ENCODE results near the gene TSPYL1. TPM values are rescaled to one million over a fixed set of nuclear protein-coding genes. Genes with fewer than 3 reads are reported as not detected.

Gene TSPYL1
- total RNA-seq, 4 donors from 2014 or later: 16.1 to 59.8 (median 47.9) TPM

- no peaks in the 10 kb centered on the region for H3K9me3 ChIP-seq
- in situ Hi-C loops (cut with MboI; ENCODE audit: low pct_ligation_motif_present in 1 of 4, low pct_unique_long_range_greater_than_20kb in 1 of 4, low sequenced_read_pairs in 3 of 4): no loop called here
- H3K4me1 ChIP-seq: peaks cover 18 to 30% (median 26%) of the 10 kb centered on the region in 4 donors
- no peak overlapping the region for H3K4me3 ChIP-seq
- no peak for TF ChIP-seq POLR2A (IDR thresholded peaks at IDR 0.05)
- TF ChIP-seq EP300 (IDR thresholded peaks at IDR 0.05; ENCODE audit: low read depth): no peak
- TF ChIP-seq CTCF (IDR thresholded peaks at IDR 0.05): no peak
- no peak for TF ChIP-seq POLR2AphosphoS5 (IDR thresholded peaks at IDR 0.05)
- intact Hi-C loops (cut with DNase I; ENCODE audit: low total_unique reads): no loop called here
- 95 to 98% methylated on average over 1 of the region's 1 CpG for WGBS, 2 donors (ENCODE audit: low coverage in 1 of 2)
- no peak for DNase-seq
- H3K27ac ChIP-seq: no peak overlapping the region
- H3K36me3 ChIP-seq: no peaks in the 10 kb centered on the region
- H3K27me3 ChIP-seq: no peaks in the 10 kb centered on the region
Measured at GRCh38 chr6:116256694-116257093, 23.0 kb downstream of the TSPYL1 start.

GRCh38 chr6:116255246-116255800 is 24.4 kb downstream of the TSPYL1 start:
- 35 to 39% methylated on average over 4 to 5 of the region's 5 CpGs for WGBS, 2 donors (ENCODE audit: low coverage in 1 of 2)
- TF ChIP-seq CTCF (IDR thresholded peaks at IDR 0.05): no peak
- no peak for TF ChIP-seq EP300 (IDR thresholded peaks at IDR 0.05; ENCODE audit: low read depth)
- no peak for TF ChIP-seq POLR2AphosphoS5 (IDR thresholded peaks at IDR 0.05)
- no peak for TF ChIP-seq POLR2A (IDR thresholded peaks at IDR 0.05)
- peak overlapping the region in 1 of 4 donors; percentile 93 for H3K27ac ChIP-seq
- DNase-seq: no peak
- H3K27me3 ChIP-seq: no peaks in the 10 kb centered on the region
- peaks cover 22 to 43% (median 40%) of the 10 kb centered on the region in 4 donors for H3K4me1 ChIP-seq
- in situ Hi-C loops (cut with MboI; ENCODE audit: low pct_ligation_motif_present in 1 of 4, low pct_unique_long_range_greater_than_20kb in 1 of 4, low sequenced_read_pairs in 3 of 4): no loop called here
- no peaks in the 10 kb centered on the region for H3K36me3 ChIP-seq
- intact Hi-C loops (cut with DNase I; ENCODE audit: low total_unique reads): no loop called here
- no peaks in the 10 kb centered on the region for H3K9me3 ChIP-seq
- no peak overlapping the region for H3K4me3 ChIP-seq

- Histone ChIP-seq H3K4me1 (peaks cover 23 to 51% (median 41%) of the 10 kb centered on the region in 4 donors), H3K27me3 (no peaks in the 10 kb centered on the region), H3K27ac (peak overlapping the region; percentile 86 to 93 (median 90)), H3K9me3 (no peaks in the 10 kb centered on the region), H3K4me3 (peak overlapping the region; percentile 74 to 98 (median 81)), H3K36me3 (no peaks in the 10 kb centered on the region)
- 9 to 16% methylated on average over 4 of the region's 4 CpGs for WGBS, 2 donors (ENCODE audit: low coverage in 1 of 2)
- no peak for DNase-seq
- in situ Hi-C loops (cut with MboI; ENCODE audit: low pct_ligation_motif_present in 1 of 4, low pct_unique_long_range_greater_than_20kb in 1 of 4, low sequenced_read_pairs in 3 of 4) (no loop called here), intact Hi-C loops (cut with DNase I; ENCODE audit: low total_unique reads) (no loop called here)
- no peak for TF ChIP-seq EP300 (IDR thresholded peaks at IDR 0.05; ENCODE audit: low read depth)
- TF ChIP-seq POLR2AphosphoS5 (IDR thresholded peaks at IDR 0.05): no peak
- no peak for TF ChIP-seq CTCF (IDR thresholded peaks at IDR 0.05)
- TF ChIP-seq POLR2A (IDR thresholded peaks at IDR 0.05): no peak
Measured at GRCh38 chr6:116254297-116255056, 25.3 kb downstream of the TSPYL1 start.

GRCh38 chr6:116253505-116254296 is 26.0 kb downstream of the TSPYL1 start, which contains the start of gene TSPYL4:
Gene TSPYL4, minus strand, starts transcription at chr6:116254075. Its CDS starts 67 bp downstream, at chr6:116254008.
- peak within 1 kb of the TSS; percentile 74 to 98 (median 81) for H3K4me3 ChIP-seq
- H3K4me1 ChIP-seq: peaks cover 23 to 51% (median 41%) of the 10 kb centered on the region in 4 donors
- no peaks in the 10 kb centered on the region for H3K9me3 ChIP-seq
- no peaks in the 10 kb centered on the region for H3K36me3 ChIP-seq
- in situ Hi-C loops (cut with MboI; ENCODE audit: low pct_ligation_motif_present in 1 of 4, low pct_unique_long_range_greater_than_20kb in 1 of 4, low sequenced_read_pairs in 3 of 4): no loop called here
- DNase-seq: peak; percentile 95
- intact Hi-C loops (cut with DNase I; ENCODE audit: low total_unique reads): no loop called here
- no peaks in the 10 kb centered on the region for H3K27me3 ChIP-seq
- peak; percentile 73 for TF ChIP-seq POLR2A (IDR thresholded peaks at IDR 0.05)
- TF ChIP-seq POLR2AphosphoS5 (IDR thresholded peaks at IDR 0.05): peak; percentile 90 to 91 (median 90)
- TF ChIP-seq CTCF (IDR thresholded peaks at IDR 0.05): no peak
- peak within 1 kb of the TSS; percentile 86 to 93 (median 90) for H3K27ac ChIP-seq
- WGBS, 2 donors (ENCODE audit: low coverage in 1 of 2): 0 to 3% methylated on average over 16 to 48 of the region's 53 CpGs
